Fibroblast of the aortic adventitia (primary cell): ENCODE measurements around the gene CIB2. TPM values are rescaled to one million over a fixed set of nuclear protein-coding genes. Genes with fewer than 3 reads are reported as not detected.

ENCODE experiments used
- DNase-seq: peaks from one replicate; pipeline ENCODE4 v3.0.0-alpha.2; 2010; ENCODE audit warnings: low read depth
- H3K4me3 ChIP-seq: 2 replicates; pipeline ENCODE4 v1.5.1; 2011; ENCODE audit warnings: low read depth, mild to moderate bottlenecking, control low read depth, low read length, moderate library complexity
- CTCF ChIP-seq: IDR thresholded peaks from 2 replicates; pipeline ENCODE4 v1.5.1; 2011; ENCODE audit warnings: mild to moderate bottlenecking, low read length, control low read depth, inconsistent platforms; ENCODE audit not compliant: insufficient read depth
- total RNA-seq: library from RNA; depleted of rRNA; stranded (reverse); fragments of >200 nt; gene quantifications from 2 replicates; pipeline ENCODE4 v1.2.3, GENCODE V29; 2012; ENCODE audit warnings: low replicate concordance

CIB2 gene
- total RNA-seq, 1 donor: 2.3 TPM

GRCh38 chr15:78067328-78068228 is 63.7 kb downstream of the CIB2 start:
- H3K4me3 ChIP-seq: no peak overlapping the region
- TF ChIP-seq CTCF: no peak
- DNase-seq: peak; percentile 78

- H3K4me3 ChIP-seq: no peak overlapping the region
- TF ChIP-seq CTCF: no peak
- DNase-seq: peak; percentile 76
These were observed 65.0 kb downstream of the CIB2 start for GRCh38 chr15:78065973-78066946.

- peak; percentile 97 for DNase-seq
- TF ChIP-seq CTCF: no peak
- H3K4me3 ChIP-seq: peak overlapping the region; percentile 4
These were observed 65.9 kb downstream of the CIB2 start for GRCh38 chr15:78065284-78065872.

GRCh38 chr15:78064544-78064943 is 66.7 kb downstream of the CIB2 start:
- peak; percentile 92 for DNase-seq
- no peak overlapping the region for H3K4me3 ChIP-seq
- TF ChIP-seq CTCF: no peak

- no peak for TF ChIP-seq CTCF
- H3K4me3 ChIP-seq: no peak overlapping the region
- DNase-seq: peak; percentile 56
These were observed 67.3 kb downstream of the CIB2 start for GRCh38 chr15:78063970-78064385.

GRCh38 chr15:78063217-78063616 is 68.0 kb downstream of the CIB2 start:
- H3K4me3 ChIP-seq: no peak overlapping the region
- DNase-seq: no peak
- no peak for TF ChIP-seq CTCF
